ENCODE data around the gene PHPT1.
"Not testable (repeated sequence)": the region's sequence is repeated elsewhere in the genome, so short reads cannot be mapped to it uniquely, and the experiment has no call there.

The PHPT1 gene

GRCh38 chr9:136849038-136849959, at the start of gene PHPT1:
Gene PHPT1 (plus strand): TSS chr9:136849409. CDS start chr9:136849431, 22 bp downstream.
- peak; percentile 96 to 97 for DNase-seq

GRCh38 chr9:136799854-136800657, 49.2 kb upstream of the PHPT1 start:
- DNase-seq: peak; percentile 65 to 69

GRCh38 chr9:136802321-136802720, 46.9 kb upstream of the PHPT1 start:
- DNase-seq: no peak

GRCh38 chr9:136803009-136803550, 46.1 kb upstream of the PHPT1 start:
- not testable (repeated sequence) for DNase-seq

- no peak for DNase-seq
These were observed 45.4 kb upstream of the PHPT1 start for GRCh38 chr9:136803551-136804508.

- DNase-seq: no peak
These were observed 44.6 kb upstream of the PHPT1 start for GRCh38 chr9:136804509-136805206.

GRCh38 chr9:136805207-136805740, 43.9 kb upstream of the PHPT1 start:
- no peak for DNase-seq

GRCh38 chr9:136806067-136806466, 43.1 kb upstream of the PHPT1 start:
- no peak for DNase-seq

- no peak for DNase-seq
These were observed 42.5 kb upstream of the PHPT1 start for GRCh38 chr9:136806631-136807201.

GRCh38 chr9:136807281-136808074, 41.7 kb upstream of the PHPT1 start, which contains the start of gene RABL6:
Gene RABL6 (plus strand): TSS chr9:136807948. CDS start chr9:136808197, 249 bp downstream.
- peak; percentile 64 for DNase-seq

- DNase-seq: no peak
These were observed 41.0 kb upstream of the PHPT1 start for GRCh38 chr9:136808075-136808805.

- peak; percentile 47 to 58 for DNase-seq
These were observed 40.4 kb upstream of the PHPT1 start for GRCh38 chr9:136808806-136809158.

GRCh38 chr9:136814725-136815421, 34.3 kb upstream of the PHPT1 start:
- no peak for DNase-seq

GRCh38 chr9:136815422-136815782, 33.8 kb upstream of the PHPT1 start:
- DNase-seq: no peak

- DNase-seq: no peak
These were observed 28.0 kb upstream of the PHPT1 start for GRCh38 chr9:136820971-136821825.

- DNase-seq: no peak
These were observed 27.2 kb upstream of the PHPT1 start for GRCh38 chr9:136821826-136822544.
